ENCODE measurements around the gene KREMEN1. TPM values are rescaled to one million over a fixed set of nuclear protein-coding genes. Genes with fewer than 3 reads are reported as not detected.

KREMEN1 gene
- total RNA-seq, 1 experiment from 2014 or later = 31.9 TPM

GRCh38 chr22:29142116-29142515 is 69.3 kb downstream of the KREMEN1 start:
- no peak overlapping the region for H3K27ac ChIP-seq (ENCODE audit: low read depth, low read length)
- H3K9me3 ChIP-seq (ENCODE audit: control insufficient read depth in 1 of 2, insufficient read depth in 1 of 2, low read depth in 1 of 2, low read length in 2 of 2) = no peaks in the 10 kb centered on the region
- DNase-seq (ENCODE audit: low read depth, low spot score) (no peak), ATAC-seq (no peak)
- peaks cover 3 to 8% of the 10 kb centered on the region in 2 experiments; a peak in 1 of 4 replicates for H3K4me1 ChIP-seq (ENCODE audit: control insufficient read depth in 1 of 2, insufficient read depth in 2 of 2, low read length in 2 of 2)
- H3K27me3 ChIP-seq (ENCODE audit: insufficient read depth, low read length) = no peaks in the 10 kb centered on the region
- no peak overlapping the region for H3K9ac ChIP-seq (ENCODE audit: low read length)
- no peaks in the 10 kb centered on the region for H3K79me2 ChIP-seq (ENCODE audit: insufficient read depth, low read length)
- TF ChIP-seq CBX3 (IDR thresholded peaks at IDR 0.05; ENCODE audit: low read depth) (no peak), ELF1 (IDR thresholded peaks at IDR 0.05; ENCODE audit: borderline replicate concordance, low read depth) (no peak), SIN3A (IDR thresholded peaks at IDR 0.05; ENCODE audit: low read depth) (no peak), JUND (IDR thresholded peaks at IDR 0.05) (no peak), POLR2A (IDR thresholded peaks at IDR 0.05; ENCODE audit: borderline replicate concordance, extremely low read depth, insufficient read depth, insufficient read length) (no peak), EZH2 (IDR thresholded peaks at IDR 0.05) (no peak)
- TF ChIP-seq, protein P1, sequence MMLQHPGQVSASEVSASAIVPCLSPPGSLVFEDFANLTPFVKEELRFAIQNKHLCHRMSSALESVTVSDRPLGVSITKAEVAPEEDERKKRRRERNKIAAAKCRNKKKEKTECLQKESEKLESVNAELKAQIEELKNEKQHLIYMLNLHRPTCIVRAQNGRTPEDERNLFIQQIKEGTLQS (IDR thresholded peaks at IDR 0.05) = no peak
- ChIA-PET RAD21 (ENCODE audit: low non-redundant PET in 1 of 2, low total read pairs in 2 of 2, uncharacterized antibody in 2 of 2, unreplicated experiment in 2 of 2) (no interaction called here), CTCF (interaction anchor here (1.1 kb wide), 1 partner anchor 12 kb away, joined by 3 read pairs; no protein-coding TSS in a partner anchor), POLR2A (no interaction called here)
- intact Hi-C loops (cut with micrococcal nuclease) = no loop called here
- no peak overlapping the region for H3K4me3 ChIP-seq (replicated peaks in 1 of 2; ENCODE audit: low read depth in 1 of 2, low read length in 2 of 2)
- no peak overlapping the region for H3K4me2 ChIP-seq (ENCODE audit: low read length)
- H3K36me3 ChIP-seq (ENCODE audit: control insufficient read depth in 1 of 2, insufficient read depth in 2 of 2, low read length in 2 of 2) = 0 out of 4 replicates have a peak, but pooled peaks cover 0 to 2% of the 10 kb centered on the region in 2 experiments
- no peak overlapping the region for H2AFZ ChIP-seq (ENCODE audit: low read depth, low read length, poor library complexity, severe bottlenecking)
- no peaks in the 10 kb centered on the region for H3K9me2 ChIP-seq (ENCODE audit: insufficient read depth)
- BruUV-seq (replicated peaks) = no TSS peak
- H4K20me1 ChIP-seq (ENCODE audit: insufficient read depth) = no peaks in the 10 kb centered on the region

GRCh38 chr22:29143941-29144785 is 71.3 kb downstream of the KREMEN1 start:
- Histone ChIP-seq H3K9ac (ENCODE audit: low read length) (no peak overlapping the region), H3K4me3 (replicated peaks in 1 of 2; ENCODE audit: low read depth in 1 of 2, low read length in 2 of 2) (no peak overlapping the region), H3K36me3 (ENCODE audit: control insufficient read depth in 1 of 2, insufficient read depth in 2 of 2, low read length in 2 of 2) (0 out of 4 replicates have a peak, but pooled peaks cover 0 to 2% of the 10 kb centered on the region in 2 experiments), H3K9me2 (ENCODE audit: insufficient read depth) (no peaks in the 10 kb centered on the region), H3K79me2 (ENCODE audit: insufficient read depth, low read length) (no peaks in the 10 kb centered on the region), H2AFZ (ENCODE audit: low read depth, low read length, poor library complexity, severe bottlenecking) (no peak overlapping the region), H3K4me2 (ENCODE audit: low read length) (no peak overlapping the region), H3K4me1 (ENCODE audit: control insufficient read depth in 1 of 2, insufficient read depth in 2 of 2, low read length in 2 of 2) (peaks cover 3 to 8% of the 10 kb centered on the region in 2 experiments; a peak in 1 of 4 replicates), H3K27ac (ENCODE audit: low read depth, low read length) (no peak overlapping the region), H3K27me3 (ENCODE audit: insufficient read depth, low read length) (no peaks in the 10 kb centered on the region), H3K9me3 (ENCODE audit: control insufficient read depth in 1 of 2, insufficient read depth in 1 of 2, low read depth in 1 of 2, low read length in 2 of 2) (no peaks in the 10 kb centered on the region), H4K20me1 (ENCODE audit: insufficient read depth) (no peaks in the 10 kb centered on the region)
- CTCF ChIA-PET = no interaction called here
- BruUV-seq (replicated peaks) = no TSS peak
- ATAC-seq = no peak
- POLR2A ChIA-PET = no interaction called here
- intact Hi-C loops (cut with micrococcal nuclease) = no loop called here
- DNase-seq (ENCODE audit: low read depth, low spot score) = no peak
- RAD21 ChIA-PET (ENCODE audit: low non-redundant PET in 1 of 2, low total read pairs in 2 of 2, uncharacterized antibody in 2 of 2, unreplicated experiment in 2 of 2) = no interaction called here
- no peak for TF ChIP-seq SRF (IDR thresholded peaks at IDR 0.05; ENCODE audit: low read depth)
- no peak for TF ChIP-seq EZH2 (IDR thresholded peaks at IDR 0.05)
- TF ChIP-seq, protein P2, sequence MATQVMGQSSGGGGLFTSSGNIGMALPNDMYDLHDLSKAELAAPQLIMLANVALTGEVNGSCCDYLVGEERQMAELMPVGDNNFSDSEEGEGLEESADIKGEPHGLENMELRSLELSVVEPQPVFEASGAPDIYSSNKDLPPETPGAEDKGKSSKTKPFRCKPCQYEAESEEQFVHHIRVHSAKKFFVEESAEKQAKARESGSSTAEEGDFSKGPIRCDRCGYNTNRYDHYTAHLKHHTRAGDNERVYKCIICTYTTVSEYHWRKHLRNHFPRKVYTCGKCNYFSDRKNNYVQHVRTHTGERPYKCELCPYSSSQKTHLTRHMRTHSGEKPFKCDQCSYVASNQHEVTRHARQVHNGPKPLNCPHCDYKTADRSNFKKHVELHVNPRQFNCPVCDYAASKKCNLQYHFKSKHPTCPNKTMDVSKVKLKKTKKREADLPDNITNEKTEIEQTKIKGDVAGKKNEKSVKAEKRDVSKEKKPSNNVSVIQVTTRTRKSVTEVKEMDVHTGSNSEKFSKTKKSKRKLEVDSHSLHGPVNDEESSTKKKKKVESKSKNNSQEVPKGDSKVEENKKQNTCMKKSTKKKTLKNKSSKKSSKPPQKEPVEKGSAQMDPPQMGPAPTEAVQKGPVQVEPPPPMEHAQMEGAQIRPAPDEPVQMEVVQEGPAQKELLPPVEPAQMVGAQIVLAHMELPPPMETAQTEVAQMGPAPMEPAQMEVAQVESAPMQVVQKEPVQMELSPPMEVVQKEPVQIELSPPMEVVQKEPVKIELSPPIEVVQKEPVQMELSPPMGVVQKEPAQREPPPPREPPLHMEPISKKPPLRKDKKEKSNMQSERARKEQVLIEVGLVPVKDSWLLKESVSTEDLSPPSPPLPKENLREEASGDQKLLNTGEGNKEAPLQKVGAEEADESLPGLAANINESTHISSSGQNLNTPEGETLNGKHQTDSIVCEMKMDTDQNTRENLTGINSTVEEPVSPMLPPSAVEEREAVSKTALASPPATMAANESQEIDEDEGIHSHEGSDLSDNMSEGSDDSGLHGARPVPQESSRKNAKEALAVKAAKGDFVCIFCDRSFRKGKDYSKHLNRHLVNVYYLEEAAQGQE (IDR thresholded peaks at IDR 0.05; ENCODE audit: low read depth) = no peak
- no peak for TF ChIP-seq ZFX (IDR thresholded peaks at IDR 0.05)
- no peak for TF ChIP-seq TCF7L2 (IDR thresholded peaks at IDR 0.05; ENCODE audit: borderline replicate concordance, extremely low read depth, insufficient read depth, insufficient read length)
- no peak for TF ChIP-seq EGR1 (IDR thresholded peaks at IDR 0.05; ENCODE audit: low read depth)
- TF ChIP-seq EZH2phosphoT487 (IDR thresholded peaks at IDR 0.05; ENCODE audit: borderline replicate concordance) = no peak
- TF ChIP-seq POLR2A (IDR thresholded peaks at IDR 0.05; ENCODE audit: borderline replicate concordance, extremely low read depth, insufficient read depth, insufficient read length) = no peak
- no peak for TF ChIP-seq FOSL1 (IDR thresholded peaks at IDR 0.05; ENCODE audit: low read depth)
- no peak for TF ChIP-seq CBX3 (IDR thresholded peaks at IDR 0.05; ENCODE audit: low read depth)
- no peak for TF ChIP-seq CEBPB (IDR thresholded peaks at IDR 0.05; ENCODE audit: low read depth)
- TF ChIP-seq POLR2AphosphoS5 (IDR thresholded peaks at IDR 0.05; ENCODE audit: low read depth, low read length) = no peak
- TF ChIP-seq YY1 (IDR thresholded peaks at IDR 0.05; ENCODE audit: extremely low read depth, insufficient replicate concordance, low read depth, low read length) = no peak
